Activated T-cell treated with anti-CD3 and anti-CD28 coated beads for 48 hours (primary cell): Measurements from ENCODE around the gene IDUA.
"Not testable (repeated sequence)": the region's sequence is repeated elsewhere in the genome, so short reads cannot be mapped to it uniquely, and the experiment has no call there.

Experiments
- DNase-seq: peaks from one replicate; pipeline ENCODE4 v3.0.0-alpha.2; 2020; ENCODE audit warnings: low read depth

Gene IDUA

GRCh38 chr4:967113-968104, 19.4 kb upstream of the IDUA start:
- DNase-seq, result no peak

- DNase-seq, result no peak
Measured at GRCh38 chr4:968221-968620, 18.6 kb upstream of the IDUA start.

GRCh38 chr4:968621-969394, 18.0 kb upstream of the IDUA start:
- no peak for DNase-seq

GRCh38 chr4:970046-970745, 16.6 kb upstream of the IDUA start:
- DNase-seq, result no peak

GRCh38 chr4:970854-971520, 15.9 kb upstream of the IDUA start:
- DNase-seq, result no peak

- no peak for DNase-seq
Measured at GRCh38 chr4:971666-972500, 15.0 kb upstream of the IDUA start.

- peak; percentile 41 for DNase-seq
Measured at GRCh38 chr4:972651-973424, 14.0 kb upstream of the IDUA start.

- DNase-seq, result peak; percentile 88
Measured at GRCh38 chr4:973431-974397, 13.1 kb upstream of the IDUA start, which contains the start of gene DGKQ. TSS of gene DGKQ (minus strand) at chr4:973569. CDS start at chr4:973482, 87 bp downstream.

GRCh38 chr4:974668-975067, 12.2 kb upstream of the IDUA start:
- DNase-seq, result no peak

- DNase-seq, result not testable (repeated sequence)
Measured at GRCh38 chr4:976016-976415, 10.8 kb upstream of the IDUA start.

GRCh38 chr4:978957-979701, 7.7 kb upstream of the IDUA start:
- no peak for DNase-seq

GRCh38 chr4:982291-982690, 4.6 kb upstream of the IDUA start:
- DNase-seq, result no peak

- DNase-seq, result no peak
Measured at GRCh38 chr4:982814-983213, 4.0 kb upstream of the IDUA start.

GRCh38 chr4:984336-985054, 2.3 kb upstream of the IDUA start:
- no peak for DNase-seq

GRCh38 chr4:985123-985830, 1.6 kb upstream of the IDUA start:
- DNase-seq, result peak; percentile 76

GRCh38 chr4:986428-986878, 391 bp upstream of the IDUA start:
- DNase-seq, result no peak
